D721Med (cell line): ENCODE measurements around the gene MED12L.

ENCODE experiments used
- DNase-seq: peaks from one replicate; pipeline ENCODE4 v3.0.0; 2011; ENCODE audit warnings: low spot score; ENCODE audit not compliant: insufficient read length
- FAIRE-seq: peaks from 2 replicates; lab custom pipeline; 2011; peaks lifted over from hg19 to GRCh38; lab: Jason Lieb, UNC
- TF ChIP-seq, protein P1 (sequence below): IDR thresholded peaks from 2 replicates; pipeline ENCODE4 v1.5.1; 2012; ENCODE audit warnings: mild to moderate bottlenecking, control low read depth; ENCODE audit not compliant: insufficient read depth; ENCODE audit errors: missing control alignments

The MED12L gene

DNA sequence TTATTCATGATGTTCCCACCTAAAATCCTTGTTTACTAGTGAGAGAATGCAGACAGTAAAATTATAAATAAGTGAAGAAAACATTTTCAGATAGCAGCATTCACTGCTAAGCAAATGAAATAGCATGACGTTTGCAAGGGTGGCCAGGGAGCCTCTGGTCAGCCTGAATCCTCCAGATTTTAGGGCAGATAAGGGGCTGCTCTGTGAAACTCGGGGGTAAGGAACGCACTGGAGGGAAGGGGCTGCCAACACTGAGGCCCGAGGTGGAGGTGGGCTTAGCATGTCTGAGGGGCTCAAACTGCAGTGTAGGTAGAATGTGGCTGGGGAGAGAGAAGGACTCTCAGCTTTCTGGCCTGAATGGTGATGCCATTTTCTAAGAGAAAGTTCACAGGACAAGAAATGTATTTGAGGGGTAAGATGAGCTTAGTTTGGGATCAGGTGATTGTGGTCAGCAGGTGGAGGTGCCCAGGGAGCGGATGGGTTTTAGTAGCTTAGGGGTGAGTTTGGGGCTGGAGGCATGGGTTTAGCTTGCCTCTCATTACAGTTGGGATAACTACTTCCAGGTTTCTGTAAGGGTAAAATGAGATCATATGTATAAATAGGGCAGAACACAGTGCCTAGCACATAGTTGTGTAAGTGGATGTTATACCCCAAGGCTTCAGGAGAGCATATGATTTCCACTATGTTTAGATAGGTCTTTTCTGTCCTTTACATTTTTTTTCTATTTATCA lies 97.0 kb downstream of the MED12L start:
- TF ChIP-seq, protein P1, sequence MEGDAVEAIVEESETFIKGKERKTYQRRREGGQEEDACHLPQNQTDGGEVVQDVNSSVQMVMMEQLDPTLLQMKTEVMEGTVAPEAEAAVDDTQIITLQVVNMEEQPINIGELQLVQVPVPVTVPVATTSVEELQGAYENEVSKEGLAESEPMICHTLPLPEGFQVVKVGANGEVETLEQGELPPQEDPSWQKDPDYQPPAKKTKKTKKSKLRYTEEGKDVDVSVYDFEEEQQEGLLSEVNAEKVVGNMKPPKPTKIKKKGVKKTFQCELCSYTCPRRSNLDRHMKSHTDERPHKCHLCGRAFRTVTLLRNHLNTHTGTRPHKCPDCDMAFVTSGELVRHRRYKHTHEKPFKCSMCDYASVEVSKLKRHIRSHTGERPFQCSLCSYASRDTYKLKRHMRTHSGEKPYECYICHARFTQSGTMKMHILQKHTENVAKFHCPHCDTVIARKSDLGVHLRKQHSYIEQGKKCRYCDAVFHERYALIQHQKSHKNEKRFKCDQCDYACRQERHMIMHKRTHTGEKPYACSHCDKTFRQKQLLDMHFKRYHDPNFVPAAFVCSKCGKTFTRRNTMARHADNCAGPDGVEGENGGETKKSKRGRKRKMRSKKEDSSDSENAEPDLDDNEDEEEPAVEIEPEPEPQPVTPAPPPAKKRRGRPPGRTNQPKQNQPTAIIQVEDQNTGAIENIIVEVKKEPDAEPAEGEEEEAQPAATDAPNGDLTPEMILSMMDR, result no peak
- FAIRE-seq, result no peak
- DNase-seq, result no peak

DNA sequence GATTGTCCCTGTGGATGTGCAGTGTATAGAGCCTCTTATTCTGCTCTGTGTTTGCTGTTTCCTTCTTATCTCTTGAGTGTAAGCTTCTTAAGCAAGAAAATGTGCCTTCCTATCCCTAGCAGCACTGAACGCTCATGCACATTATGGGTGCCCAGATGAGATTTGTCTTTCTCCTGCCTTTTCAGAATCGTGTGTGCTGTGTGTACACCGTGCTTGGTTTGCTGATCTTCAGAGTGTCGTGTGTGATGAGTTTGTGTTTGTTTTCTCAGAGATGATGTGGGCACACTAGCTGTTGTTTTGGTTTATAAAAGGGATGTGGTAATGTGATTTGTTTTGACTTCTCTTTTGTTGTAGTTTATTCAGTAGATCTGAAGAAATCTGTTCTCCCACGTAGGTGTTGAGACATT lies 97.8 kb downstream of the MED12L start:
- TF ChIP-seq, protein P1, result no peak
- DNase-seq, result no peak
- FAIRE-seq, result no peak

DNA sequence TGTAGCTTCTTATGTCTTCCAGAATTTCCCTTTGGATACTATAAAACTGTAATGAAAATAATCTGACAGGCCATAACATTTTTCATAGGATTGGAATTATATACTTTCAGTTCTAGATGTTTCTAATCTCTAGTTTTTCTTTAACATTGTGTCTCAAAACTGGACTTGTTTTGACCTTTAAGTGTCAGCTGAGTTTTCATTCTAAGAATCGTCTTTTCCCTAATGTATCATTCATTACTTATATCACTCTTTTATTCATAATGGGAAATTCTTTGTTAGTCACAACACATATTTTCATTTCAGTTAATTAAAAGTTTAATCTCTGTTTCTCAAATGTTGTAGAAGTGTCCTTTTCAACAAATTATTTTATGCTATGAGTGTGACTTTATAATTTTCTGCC lies 105.6 kb downstream of the MED12L start:
- DNase-seq, result no peak
- TF ChIP-seq, protein P1, result no peak
- no peak for FAIRE-seq

DNA sequence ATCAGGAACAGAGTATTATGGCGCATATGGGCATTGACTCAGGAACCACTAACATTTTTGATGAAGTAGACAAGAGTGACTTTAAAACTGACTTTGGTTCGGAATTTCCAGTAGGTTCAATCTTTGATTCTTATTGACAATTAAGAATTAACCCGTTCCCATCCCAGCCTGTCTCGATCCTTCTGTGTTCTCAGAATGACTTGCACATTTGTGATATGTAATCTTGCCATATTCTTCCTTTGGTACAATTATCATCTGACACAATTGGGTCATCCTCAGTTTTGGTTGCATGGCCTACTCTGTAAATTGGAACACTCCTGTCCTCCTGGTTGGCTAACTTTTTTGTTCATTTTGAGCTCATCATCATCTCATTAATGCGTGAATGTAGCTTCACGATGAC lies 107.1 kb downstream of the MED12L start:
- TF ChIP-seq, protein P1, result no peak
- DNase-seq (no peak), FAIRE-seq (no peak)

DNA sequence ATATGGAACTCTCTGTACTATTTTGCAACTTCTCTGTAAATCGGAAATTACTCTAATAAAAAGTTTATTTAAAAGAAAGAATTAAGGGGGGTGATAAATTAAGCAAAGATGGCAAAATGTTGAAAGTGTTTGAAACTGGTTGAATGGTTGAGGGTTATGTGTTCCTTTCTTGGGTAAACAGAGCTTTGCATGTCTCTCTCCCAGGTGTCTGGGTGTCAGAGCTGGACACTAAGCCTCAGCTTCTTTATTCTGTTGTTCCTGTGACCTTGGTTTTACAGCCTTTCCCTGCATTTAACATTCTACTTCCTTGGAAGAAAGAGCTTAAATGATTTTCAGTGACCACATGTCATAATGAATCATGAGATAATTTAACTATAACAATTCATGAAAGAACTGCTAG lies 110.4 kb downstream of the MED12L start:
- DNase-seq, result no peak
- TF ChIP-seq, protein P1, result no peak
- no peak for FAIRE-seq

DNA sequence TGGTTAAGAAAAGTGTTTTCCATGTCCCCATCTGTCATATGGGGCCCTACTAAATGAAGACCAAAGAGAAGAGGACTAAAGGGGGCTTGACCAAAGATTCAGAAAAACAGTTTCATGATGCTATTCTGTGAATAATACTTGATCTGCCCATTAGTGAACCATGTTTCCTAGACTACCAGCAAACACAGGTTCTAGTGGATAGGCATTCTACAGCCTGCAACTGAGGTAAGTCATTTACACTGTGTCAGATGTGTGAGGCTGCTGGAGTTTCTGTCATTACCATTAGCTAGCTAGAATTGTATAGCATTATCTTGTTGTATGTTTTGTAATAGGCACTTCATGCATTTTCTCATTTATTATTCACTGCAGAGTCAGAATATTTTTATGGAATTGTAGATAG lies 111.0 kb downstream of the MED12L start:
- TF ChIP-seq, protein P1, result no peak
- no peak for FAIRE-seq
- no peak for DNase-seq

DNA sequence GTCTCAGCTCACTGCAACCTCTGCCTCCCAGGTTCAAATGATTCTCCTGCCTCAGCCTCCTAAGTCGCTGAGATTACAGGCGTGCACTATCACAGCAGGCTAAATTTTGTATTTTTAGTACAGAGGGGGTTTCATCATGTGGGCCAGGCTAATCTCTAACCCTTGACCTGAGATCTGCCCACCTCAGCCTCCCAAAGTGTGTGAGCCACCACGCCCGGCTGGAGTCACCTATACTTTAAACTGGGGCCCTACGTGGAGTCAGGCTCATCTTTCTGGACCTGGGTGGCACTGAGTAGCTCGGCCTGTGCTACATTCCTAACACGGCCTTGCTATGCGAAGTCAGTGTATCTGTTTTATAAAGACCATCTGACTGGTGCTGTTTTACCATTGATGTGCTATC lies 111.8 kb downstream of the MED12L start:
- TF ChIP-seq, protein P1, result no peak
- DNase-seq (no peak), FAIRE-seq (no peak)
